ENCODE measurements around the gene CHPF2. TPM values are rescaled to one million over a fixed set of nuclear protein-coding genes. Genes with fewer than 3 reads are reported as not detected.

The CHPF2 gene
- total RNA-seq, 4 donors from 2014 or later = 11.1 to 16.1 (median 14.1) TPM

DNA sequence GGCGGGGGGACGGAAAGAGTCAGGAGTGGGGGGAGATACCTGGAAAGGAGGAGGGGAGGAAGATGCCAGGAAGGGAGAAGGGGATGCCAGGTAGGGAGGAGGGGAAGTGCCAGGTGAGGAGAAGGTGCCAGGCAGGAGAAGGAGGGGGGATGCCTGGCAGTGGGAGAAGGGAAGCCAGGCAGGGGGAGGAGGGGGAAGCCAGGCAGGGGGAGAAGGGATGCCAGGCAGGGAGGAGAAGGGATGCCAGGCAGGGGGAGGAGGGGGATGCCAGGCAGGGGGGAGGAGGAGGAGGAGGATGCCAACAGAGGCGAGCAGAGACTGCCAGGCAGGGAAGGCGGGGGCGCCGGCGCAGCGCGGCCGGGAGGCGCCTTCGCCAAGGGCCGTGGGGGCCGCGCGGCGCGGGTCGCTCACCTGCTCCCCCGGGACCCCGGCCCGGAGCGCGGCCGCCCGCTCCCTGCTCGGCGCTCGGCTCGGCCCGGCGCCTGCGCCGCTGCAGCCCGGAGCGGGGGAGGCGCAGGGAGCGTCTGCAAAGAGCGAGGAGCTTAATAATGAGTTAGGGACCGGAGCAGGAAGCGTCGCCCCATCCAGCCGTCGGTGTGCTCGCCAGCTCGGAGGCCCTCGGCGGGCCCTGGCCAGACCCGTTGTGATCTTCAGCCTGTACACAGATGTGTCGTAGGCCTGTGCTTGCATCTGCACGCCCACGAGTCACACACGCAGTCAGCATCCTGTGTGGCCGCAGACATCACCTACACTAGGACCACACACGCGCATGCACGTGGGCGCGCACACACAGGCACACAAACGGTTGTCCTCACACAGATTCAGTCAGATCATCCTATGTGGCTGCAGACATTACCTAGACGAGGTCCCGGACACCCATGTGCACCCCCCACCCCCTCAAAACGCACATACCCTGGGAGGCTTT is 44.6 kb downstream of the CHPF2 start:
- DNase-seq = no peak
- intact Hi-C loops (cut with DNase I; ENCODE audit: low total_unique reads) = no loop called here
- H3K27ac ChIP-seq = no peak overlapping the region

DNA sequence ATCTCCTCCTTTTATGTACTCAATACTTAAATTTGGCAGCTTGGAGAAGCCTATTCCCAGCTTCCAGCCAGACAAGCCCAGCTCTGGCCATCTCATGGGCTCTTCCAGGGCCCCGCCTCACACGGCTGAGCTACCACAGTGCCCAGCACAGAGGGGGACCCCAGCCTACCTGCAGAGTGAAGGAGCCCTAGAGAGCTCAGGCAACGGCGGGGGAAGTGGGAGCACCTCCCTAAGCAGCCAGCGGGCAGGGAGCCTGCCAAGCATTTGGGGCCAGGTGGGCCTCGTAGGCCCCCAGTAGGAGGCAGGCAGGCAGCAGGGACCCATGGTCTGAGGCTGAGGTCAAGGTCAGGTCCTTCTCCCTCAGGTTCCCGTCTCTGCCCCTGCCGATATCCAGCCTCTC is 45.3 kb downstream of the CHPF2 start:
- Histone ChIP-seq H3K27me3 (no peaks in the 10 kb centered on the region), H3K4me1 (peaks cover 5 to 13% of the 10 kb centered on the region in 2 donors), H3K9me3 (no peaks in the 10 kb centered on the region), H3K36me3 (no peaks in the 10 kb centered on the region), H3K27ac (no peak overlapping the region), H3K4me3 (peak overlapping the region in 2 of 4 donors; percentile 38 to 41)
- no peak for ATAC-seq
- TF ChIP-seq POLR2A (IDR thresholded peaks at IDR 0.05) = no peak
- TF ChIP-seq, protein P1, sequence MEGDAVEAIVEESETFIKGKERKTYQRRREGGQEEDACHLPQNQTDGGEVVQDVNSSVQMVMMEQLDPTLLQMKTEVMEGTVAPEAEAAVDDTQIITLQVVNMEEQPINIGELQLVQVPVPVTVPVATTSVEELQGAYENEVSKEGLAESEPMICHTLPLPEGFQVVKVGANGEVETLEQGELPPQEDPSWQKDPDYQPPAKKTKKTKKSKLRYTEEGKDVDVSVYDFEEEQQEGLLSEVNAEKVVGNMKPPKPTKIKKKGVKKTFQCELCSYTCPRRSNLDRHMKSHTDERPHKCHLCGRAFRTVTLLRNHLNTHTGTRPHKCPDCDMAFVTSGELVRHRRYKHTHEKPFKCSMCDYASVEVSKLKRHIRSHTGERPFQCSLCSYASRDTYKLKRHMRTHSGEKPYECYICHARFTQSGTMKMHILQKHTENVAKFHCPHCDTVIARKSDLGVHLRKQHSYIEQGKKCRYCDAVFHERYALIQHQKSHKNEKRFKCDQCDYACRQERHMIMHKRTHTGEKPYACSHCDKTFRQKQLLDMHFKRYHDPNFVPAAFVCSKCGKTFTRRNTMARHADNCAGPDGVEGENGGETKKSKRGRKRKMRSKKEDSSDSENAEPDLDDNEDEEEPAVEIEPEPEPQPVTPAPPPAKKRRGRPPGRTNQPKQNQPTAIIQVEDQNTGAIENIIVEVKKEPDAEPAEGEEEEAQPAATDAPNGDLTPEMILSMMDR (IDR thresholded peaks at IDR 0.05 in 4 of 5, conservative IDR thresholded peaks at IDR 0.05 in 1 of 5) = no peak
- intact Hi-C loops (cut with DNase I; ENCODE audit: low total_unique reads) (no loop called here), in situ Hi-C loops (cut with MboI; ENCODE audit: low sequenced_read_pairs in 4 of 4) (no loop called here)
- no peak for DNase-seq

More for the DNA sequence above, 44.6 kb downstream of the CHPF2 start:
- H3K4me1 ChIP-seq = peaks cover 5 to 17% of the 10 kb centered on the region in 2 donors
- TF ChIP-seq, protein P1 (IDR thresholded peaks at IDR 0.05 in 4 of 5, conservative IDR thresholded peaks at IDR 0.05 in 1 of 5) = no peak
- peak in 1 of 2 donors; percentile 8 for TF ChIP-seq POLR2A (IDR thresholded peaks at IDR 0.05)
- no peaks in the 10 kb centered on the region for H3K27me3 ChIP-seq
- H3K36me3 ChIP-seq = no peaks in the 10 kb centered on the region
- peak; percentile 33 to 36 for ATAC-seq
- H3K4me3 ChIP-seq = peak overlapping the region; percentile 38 to 43 (median 40)
- in situ Hi-C loops (cut with MboI; ENCODE audit: low sequenced_read_pairs in 4 of 4) = no loop called here
- H3K9me3 ChIP-seq = no peaks in the 10 kb centered on the region

DNA sequence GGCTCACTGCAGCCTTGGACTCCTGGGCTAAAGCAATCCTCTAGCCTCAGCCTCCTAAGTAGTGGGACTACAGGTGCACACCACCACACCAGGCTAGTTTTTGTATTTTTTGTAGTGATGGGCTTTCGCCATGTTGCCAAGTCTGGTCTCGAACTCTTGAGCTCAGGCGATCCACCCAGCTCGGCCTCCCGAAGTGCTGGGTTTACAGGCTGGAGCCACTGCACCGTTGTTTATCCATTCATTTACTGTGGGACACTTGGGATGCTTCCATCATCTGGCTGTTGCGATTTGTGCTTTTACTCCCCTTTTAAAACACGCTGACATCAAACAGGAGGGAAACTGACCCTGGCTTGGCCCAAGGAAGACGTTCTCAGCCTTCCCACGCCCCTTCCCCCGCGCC is 46.7 kb downstream of the CHPF2 start:
- intact Hi-C loops (cut with DNase I; ENCODE audit: low total_unique reads) (no loop called here), in situ Hi-C loops (cut with MboI; ENCODE audit: low sequenced_read_pairs in 4 of 4) (no loop called here)
- ATAC-seq = no peak
- no peaks in the 10 kb centered on the region for H3K36me3 ChIP-seq
- no peak overlapping the region for H3K4me3 ChIP-seq
- TF ChIP-seq, protein P1 (IDR thresholded peaks at IDR 0.05 in 4 of 5, conservative IDR thresholded peaks at IDR 0.05 in 1 of 5) = no peak
- TF ChIP-seq POLR2A (IDR thresholded peaks at IDR 0.05) = no peak
- no peak overlapping the region for H3K27ac ChIP-seq
- no peaks in the 10 kb centered on the region for H3K27me3 ChIP-seq
- H3K9me3 ChIP-seq = no peaks in the 10 kb centered on the region
- DNase-seq = no peak
- peaks cover 5 to 13% of the 10 kb centered on the region in 2 donors for H3K4me1 ChIP-seq

DNA sequence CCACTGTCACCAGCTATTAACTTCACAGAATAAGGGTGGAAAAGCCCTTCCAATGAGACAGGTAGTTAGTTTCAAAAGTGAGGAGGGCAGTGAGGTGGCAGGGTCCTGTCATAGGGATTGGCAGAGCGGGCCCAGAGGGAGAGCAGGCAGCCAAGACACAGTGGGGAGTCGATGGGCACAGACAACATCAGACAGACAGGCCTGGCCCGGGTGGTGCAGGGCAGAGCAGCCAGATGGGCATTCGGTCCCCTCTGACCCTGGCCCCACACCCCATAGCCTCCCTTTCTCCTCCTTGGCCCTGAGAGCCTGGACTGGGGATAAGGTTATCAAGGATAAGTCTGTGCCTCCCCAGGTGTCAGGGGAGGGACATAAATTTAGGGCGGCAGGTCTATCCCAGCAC is 47.6 kb downstream of the CHPF2 start:
- intact Hi-C loops (cut with DNase I; ENCODE audit: low total_unique reads) = no loop called here
- peaks cover 5 to 13% of the 10 kb centered on the region in 2 donors for H3K4me1 ChIP-seq
- in situ Hi-C loops (cut with MboI; ENCODE audit: low sequenced_read_pairs in 4 of 4) = no loop called here
- TF ChIP-seq, protein P1 (IDR thresholded peaks at IDR 0.05 in 4 of 5, conservative IDR thresholded peaks at IDR 0.05 in 1 of 5) = no peak
- no peak for TF ChIP-seq POLR2A (IDR thresholded peaks at IDR 0.05)
- ATAC-seq (no peak), DNase-seq (no peak)
- H3K27me3 ChIP-seq = no peaks in the 10 kb centered on the region
- H3K4me3 ChIP-seq = no peak overlapping the region
- H3K9me3 ChIP-seq = no peaks in the 10 kb centered on the region
- H3K27ac ChIP-seq = no peak overlapping the region
- no peaks in the 10 kb centered on the region for H3K36me3 ChIP-seq

Measured in gastrocnemius medialis (tissue), 4 donors.